ENCODE results near the gene PRAF2. TPM values are rescaled to one million over a fixed set of nuclear protein-coding genes. Genes with fewer than 3 reads are reported as not detected.

The PRAF2 gene, protein sequence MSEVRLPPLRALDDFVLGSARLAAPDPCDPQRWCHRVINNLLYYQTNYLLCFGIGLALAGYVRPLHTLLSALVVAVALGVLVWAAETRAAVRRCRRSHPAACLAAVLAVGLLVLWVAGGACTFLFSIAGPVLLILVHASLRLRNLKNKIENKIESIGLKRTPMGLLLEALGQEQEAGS
- 10 to 100 TPM; 37.7 to 54.3 (median 42.0) TPM for polyA plus RNA-seq (ENCODE audit: insufficient read length in 4 of 4)

- peak; percentile 67 to 87 (median 76) for DNase-seq (ENCODE audit: low read depth in 4 of 4, low spot score in 3 of 4)
Observed at GRCh38 chrX:49073601-49074575, at the start of gene PRAF2. Gene PRAF2, minus strand, starts transcription at chrX:49074002. Its CDS starts 15 bp downstream, at chrX:49073987.

GRCh38 chrX:49122499-49122898 lies 48.7 kb upstream of the PRAF2 start:
- DNase-seq (ENCODE audit: low read depth in 4 of 4, low spot score in 3 of 4), result no peak

DNA sequence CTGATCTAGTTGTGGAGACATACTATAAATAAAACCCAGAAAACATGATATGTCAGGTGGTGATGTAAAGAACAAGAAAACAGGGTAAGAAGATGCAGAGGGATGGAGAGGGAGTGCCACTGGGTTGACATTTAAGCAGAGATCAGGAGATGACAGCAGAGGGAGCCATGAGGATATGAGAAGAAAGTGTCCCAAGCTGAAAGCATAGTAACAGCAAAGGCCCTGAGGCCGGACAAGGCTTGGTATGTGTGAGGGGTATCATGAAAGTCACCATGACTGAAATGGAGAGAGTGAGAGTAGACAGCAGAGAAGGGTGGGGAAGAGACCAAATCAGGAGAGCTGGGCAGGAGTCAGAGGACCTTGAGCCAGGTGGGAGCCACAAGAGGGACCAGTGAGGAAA lies 46.3 kb upstream of the PRAF2 start:
- no peak for DNase-seq (ENCODE audit: low read depth in 4 of 4, low spot score in 3 of 4)

GRCh38 chrX:49117581-49117980 lies 43.8 kb upstream of the PRAF2 start:
- no peak for DNase-seq (ENCODE audit: low read depth in 4 of 4, low spot score in 3 of 4)

- DNase-seq (ENCODE audit: low read depth in 4 of 4, low spot score in 3 of 4), result no peak
Observed at GRCh38 chrX:49116716-49117115, 42.9 kb upstream of the PRAF2 start.

- no peak for DNase-seq (ENCODE audit: low read depth in 4 of 4, low spot score in 3 of 4)
Observed at GRCh38 chrX:49116076-49116475, 42.3 kb upstream of the PRAF2 start.

GRCh38 chrX:49111791-49112190 lies 38.0 kb upstream of the PRAF2 start:
- DNase-seq (ENCODE audit: low read depth in 4 of 4, low spot score in 3 of 4), result no peak

DNA sequence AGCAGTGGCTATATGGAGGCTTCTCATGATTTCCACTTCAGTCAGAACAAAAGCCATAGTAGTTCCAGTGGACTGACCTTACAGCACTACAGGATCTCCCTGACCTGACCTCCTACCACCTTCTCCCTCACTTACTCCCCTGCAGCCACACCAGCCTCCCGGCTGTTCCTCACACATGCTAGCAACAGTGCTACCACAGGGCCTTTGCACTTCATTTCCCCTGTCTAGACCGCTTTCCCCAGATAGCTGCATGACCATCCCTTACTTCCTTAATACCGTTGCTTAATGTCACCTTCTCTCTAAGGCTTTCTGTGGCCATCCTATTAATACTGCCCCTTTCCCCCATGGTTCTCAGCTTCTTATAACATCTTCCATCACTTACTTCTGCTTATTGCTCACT lies 36.6 kb upstream of the PRAF2 start:
- no peak for DNase-seq (ENCODE audit: low read depth in 4 of 4, low spot score in 3 of 4)

- no peak for DNase-seq (ENCODE audit: low read depth in 4 of 4, low spot score in 3 of 4)
Observed at GRCh38 chrX:49108641-49109040, 34.8 kb upstream of the PRAF2 start.

DNA sequence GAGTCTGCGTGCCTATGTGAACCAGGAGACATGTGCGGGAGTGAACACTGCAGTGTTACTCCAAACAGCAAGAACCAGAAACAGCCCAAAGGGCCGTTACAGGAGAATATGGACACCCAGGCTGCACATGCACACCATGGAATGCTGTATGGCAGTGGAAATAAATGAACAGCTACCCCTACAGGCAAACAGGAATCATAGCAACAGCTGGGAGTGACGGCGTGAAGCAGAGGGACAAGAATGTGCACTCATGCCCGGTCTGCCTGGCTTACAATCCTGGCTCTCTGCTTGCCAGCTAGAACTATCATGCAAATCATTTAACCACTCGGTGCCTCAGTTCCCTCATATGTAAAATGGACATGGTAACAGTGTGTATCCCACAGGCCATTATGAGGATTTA lies 33.1 kb upstream of the PRAF2 start:
- no peak for DNase-seq (ENCODE audit: low read depth in 4 of 4, low spot score in 3 of 4)

GRCh38 chrX:49106296-49106695 lies 32.5 kb upstream of the PRAF2 start:
- DNase-seq (ENCODE audit: low read depth in 4 of 4, low spot score in 3 of 4), result no peak

- no peak for DNase-seq (ENCODE audit: low read depth in 4 of 4, low spot score in 3 of 4)
Observed at GRCh38 chrX:49103637-49104036, 29.8 kb upstream of the PRAF2 start.

- no peak for DNase-seq (ENCODE audit: low read depth in 4 of 4, low spot score in 3 of 4)
Observed at GRCh38 chrX:49102190-49102589, 28.4 kb upstream of the PRAF2 start.

DNA sequence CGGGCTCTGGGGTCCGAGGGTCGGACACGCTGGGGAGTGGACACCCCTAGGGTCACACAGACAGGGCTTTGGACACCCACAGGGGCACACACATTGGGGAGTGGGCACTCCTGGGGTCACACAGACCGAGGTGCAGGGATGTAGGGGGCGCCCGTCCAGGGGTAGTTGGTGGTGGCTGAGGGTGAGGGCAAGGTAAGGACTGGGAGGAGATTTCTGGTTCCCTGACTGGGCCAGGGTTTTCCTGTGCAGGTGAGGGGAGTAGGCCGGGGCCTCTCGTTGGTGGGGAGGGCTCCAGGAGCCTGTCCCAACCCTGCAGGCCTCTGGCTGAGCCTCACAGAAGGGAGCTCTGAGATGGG lies 27.8 kb upstream of the PRAF2 start:
- DNase-seq (ENCODE audit: low read depth in 4 of 4, low spot score in 3 of 4), result no peak

GRCh38 chrX:49100704-49101628 lies 27.2 kb upstream of the PRAF2 start:
- peak; percentile 73 to 85 (median 76) for DNase-seq (ENCODE audit: low read depth in 4 of 4, low spot score in 3 of 4)

DNA sequence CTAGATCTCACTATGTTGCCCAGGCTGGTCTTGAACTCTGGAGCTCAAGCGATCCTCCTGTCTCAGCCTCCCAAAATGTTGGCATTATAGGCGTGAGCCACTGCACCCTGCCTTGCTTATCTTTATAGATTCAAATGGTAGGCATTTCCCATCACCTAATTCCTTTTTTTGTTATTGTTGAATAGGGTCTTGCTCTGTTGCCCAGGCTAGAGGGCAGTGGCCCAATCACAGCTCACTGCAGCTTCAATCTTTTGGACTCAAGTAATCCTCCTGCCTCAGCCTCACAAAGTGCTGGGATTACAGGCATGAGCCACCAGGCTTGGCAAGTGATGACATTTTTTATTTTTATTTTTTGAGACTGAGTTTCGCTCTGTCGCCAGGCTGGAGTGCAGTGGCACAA lies 22.6 kb upstream of the PRAF2 start:
- no peak for DNase-seq (ENCODE audit: low read depth in 4 of 4, low spot score in 3 of 4)

- DNase-seq (ENCODE audit: low read depth in 4 of 4, low spot score in 3 of 4), result no peak
Observed at GRCh38 chrX:49089553-49089952, 15.8 kb upstream of the PRAF2 start.

DNA sequence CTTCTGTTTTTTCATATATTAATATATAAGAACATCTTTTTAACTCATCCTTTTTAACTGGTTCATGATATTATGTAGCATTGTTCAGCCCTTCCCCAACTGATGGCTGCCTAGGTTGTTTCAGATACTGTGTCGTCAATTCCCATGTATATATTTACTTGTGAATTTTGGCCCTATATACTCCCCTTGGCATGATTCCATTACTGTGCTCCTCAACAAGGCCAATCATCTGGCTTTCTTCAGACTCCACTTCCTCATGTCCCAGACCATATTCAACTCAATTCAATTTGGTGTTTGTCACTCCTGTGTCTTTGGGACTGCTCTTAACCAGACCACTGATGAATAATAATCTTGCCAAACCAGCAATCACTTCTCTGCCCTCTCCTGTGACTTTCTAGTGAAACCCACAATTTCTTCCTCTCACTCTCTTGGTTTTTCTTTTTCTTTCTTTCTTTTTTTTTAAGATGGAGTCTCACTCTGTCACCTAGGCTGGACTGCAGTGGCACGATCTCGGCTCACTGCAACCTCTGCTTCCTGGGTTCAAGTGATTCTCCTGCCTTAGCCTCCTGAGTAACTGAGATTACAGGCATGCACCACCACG lies 8.6 kb upstream of the PRAF2 start:
- no peak for DNase-seq (ENCODE audit: low read depth in 4 of 4, low spot score in 3 of 4)

DNA sequence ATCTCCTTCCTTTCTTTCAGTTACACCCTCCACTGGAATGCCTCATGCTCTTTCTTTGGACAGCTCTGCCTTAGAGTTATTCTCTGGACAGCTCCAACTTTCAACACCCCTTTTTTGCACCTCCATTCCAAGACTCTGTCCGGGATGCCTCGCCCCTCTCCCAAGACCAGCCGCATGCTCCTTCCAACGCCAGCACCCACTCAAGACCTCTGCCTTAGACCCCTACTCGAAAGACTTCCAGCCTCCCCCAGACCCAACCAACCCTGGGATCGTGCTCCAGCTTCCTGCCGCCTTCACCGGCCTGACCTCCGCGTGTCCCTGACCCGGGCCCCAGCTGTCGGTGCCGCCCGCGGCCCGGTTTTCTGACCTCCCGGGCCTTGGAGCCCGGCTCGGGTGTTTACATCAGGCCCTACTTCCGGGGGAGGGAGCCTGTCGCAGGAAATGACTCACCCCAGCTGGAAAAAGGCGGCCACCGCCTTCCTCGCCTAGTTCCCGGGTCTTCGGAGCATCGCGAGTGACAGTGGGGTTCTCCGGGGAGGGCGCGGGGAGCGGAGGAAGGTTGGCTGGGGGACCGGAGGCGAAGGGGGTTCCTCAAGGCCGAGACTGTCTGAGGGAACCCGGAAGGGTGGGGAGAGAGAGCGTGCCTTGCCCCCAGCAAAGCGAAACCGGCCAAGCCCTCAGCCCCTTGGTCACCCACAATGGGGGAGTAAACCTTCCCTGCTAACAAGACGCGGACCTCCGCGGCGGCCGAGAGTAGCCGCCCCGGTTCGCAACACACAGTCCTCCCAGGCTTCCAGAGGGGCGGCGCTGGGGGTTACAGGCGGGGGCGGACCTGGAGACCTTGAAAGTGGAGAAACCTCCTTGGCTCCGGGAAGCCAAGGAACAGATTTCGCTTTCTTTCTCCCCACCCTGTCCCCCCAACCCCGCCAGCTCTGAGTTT lies 6.0 kb upstream of the PRAF2 start, which contains the start of gene WDR45:
WDR45 (minus strand) TSS at position 399 of the 940 bp plus-strand sequence. CDS start 1,792 bp downstream, outside the sequence.
- DNase-seq (ENCODE audit: low read depth in 4 of 4, low spot score in 3 of 4), result no peak

Measured in left renal pelvis (tissue), 4 donors.